GM10266 (cell line): ENCODE measurements around the gene TSSC4.

Experiments used
- DNase-seq: peaks from one replicate; pipeline ENCODE4 v3.0.0; 2012; ENCODE audit errors: extremely low spot score
- TF ChIP-seq, protein P1 (sequence below): IDR thresholded peaks from 2 replicates; pipeline ENCODE4 v1.5.1; 2012; ENCODE audit warnings: mild to moderate bottlenecking, low read depth; ENCODE audit not compliant: control insufficient read depth, insufficient read depth; ENCODE audit errors: missing control alignments

Gene TSSC4

GRCh38 chr11:2417856-2418692, 17.5 kb downstream of the TSSC4 start:
- no peak for DNase-seq
- TF ChIP-seq, protein P1, sequence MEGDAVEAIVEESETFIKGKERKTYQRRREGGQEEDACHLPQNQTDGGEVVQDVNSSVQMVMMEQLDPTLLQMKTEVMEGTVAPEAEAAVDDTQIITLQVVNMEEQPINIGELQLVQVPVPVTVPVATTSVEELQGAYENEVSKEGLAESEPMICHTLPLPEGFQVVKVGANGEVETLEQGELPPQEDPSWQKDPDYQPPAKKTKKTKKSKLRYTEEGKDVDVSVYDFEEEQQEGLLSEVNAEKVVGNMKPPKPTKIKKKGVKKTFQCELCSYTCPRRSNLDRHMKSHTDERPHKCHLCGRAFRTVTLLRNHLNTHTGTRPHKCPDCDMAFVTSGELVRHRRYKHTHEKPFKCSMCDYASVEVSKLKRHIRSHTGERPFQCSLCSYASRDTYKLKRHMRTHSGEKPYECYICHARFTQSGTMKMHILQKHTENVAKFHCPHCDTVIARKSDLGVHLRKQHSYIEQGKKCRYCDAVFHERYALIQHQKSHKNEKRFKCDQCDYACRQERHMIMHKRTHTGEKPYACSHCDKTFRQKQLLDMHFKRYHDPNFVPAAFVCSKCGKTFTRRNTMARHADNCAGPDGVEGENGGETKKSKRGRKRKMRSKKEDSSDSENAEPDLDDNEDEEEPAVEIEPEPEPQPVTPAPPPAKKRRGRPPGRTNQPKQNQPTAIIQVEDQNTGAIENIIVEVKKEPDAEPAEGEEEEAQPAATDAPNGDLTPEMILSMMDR, result no peak

DNA sequence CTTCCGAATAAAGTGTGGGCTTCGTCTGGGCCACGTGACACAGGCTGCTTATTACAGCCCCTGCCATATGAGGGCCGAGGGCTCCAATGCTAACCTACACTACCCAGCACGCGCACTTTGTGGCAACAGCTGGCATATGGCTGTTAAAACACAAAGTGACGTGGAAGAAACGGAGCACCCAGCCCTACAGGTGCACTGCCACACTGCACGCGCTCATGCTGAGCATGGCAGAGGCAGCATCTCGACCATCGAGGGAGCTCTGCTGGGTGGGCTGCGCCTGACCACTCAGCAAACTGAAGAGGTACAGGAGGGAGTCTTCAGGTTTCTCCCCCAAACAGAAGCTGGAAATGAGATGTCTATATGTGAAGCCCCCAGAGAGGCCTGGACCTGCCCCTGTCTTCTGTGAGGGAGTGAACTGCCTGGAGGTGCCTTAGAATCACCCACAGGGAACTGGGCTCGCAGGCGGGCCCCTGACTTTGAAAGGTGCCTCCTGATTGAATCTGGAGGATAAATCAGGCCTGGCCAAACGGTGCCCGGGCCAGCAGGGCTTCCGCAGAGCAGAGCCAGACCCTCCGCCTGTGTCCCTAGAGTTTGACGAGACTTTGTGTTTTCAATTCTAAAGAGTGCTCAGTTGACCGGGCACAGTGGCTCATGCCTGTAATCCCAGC, 18.3 kb downstream of the TSSC4 start:
- no peak for DNase-seq
- TF ChIP-seq, protein P1, result no peak

- peak; percentile 89 for DNase-seq
- TF ChIP-seq, protein P1, result peak; percentile 85
Observed at GRCh38 chr11:2419638-2420501, 19.3 kb downstream of the TSSC4 start.

DNA sequence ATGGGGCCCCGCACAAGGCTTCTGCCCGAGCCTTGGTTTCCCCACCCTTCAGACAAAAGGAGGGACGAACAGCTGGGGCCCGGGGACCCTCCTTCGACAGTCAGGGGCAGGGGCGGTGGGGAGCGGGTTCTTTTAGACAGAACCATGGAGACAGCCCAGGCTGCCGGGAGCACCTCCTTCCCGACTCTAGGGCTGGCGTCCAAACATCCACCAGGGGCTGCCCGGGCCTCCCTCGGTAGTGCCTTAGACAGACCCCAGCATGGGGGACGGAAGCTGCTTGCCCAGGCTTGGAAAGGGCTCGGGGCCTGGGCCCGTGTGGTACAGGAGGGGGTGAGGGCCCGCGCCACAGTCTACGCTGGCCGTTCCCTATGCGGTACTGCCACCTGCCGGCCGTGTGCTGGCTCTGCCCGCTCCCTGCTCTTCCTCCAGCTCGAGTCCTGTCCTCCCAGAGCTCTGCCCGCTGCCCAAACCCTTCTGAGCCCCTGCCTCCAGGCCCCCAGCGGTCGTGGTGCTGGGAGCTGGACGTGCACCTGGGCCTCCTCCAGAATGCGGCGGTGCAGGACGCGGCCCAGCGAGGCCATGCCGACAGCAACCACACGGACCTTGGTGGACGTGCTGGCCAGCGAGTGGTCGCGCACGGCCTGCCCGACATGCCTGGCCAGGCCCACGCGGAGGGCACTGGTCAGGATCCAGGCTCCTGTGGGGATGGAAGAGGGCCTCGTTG, 20.1 kb downstream of the TSSC4 start:
- TF ChIP-seq, protein P1, result peak; percentile 98
- peak; percentile 94 for DNase-seq

GRCh38 chr11:2421226-2421994, 20.9 kb downstream of the TSSC4 start:
- DNase-seq, result no peak
- TF ChIP-seq, protein P1, result no peak

DNA sequence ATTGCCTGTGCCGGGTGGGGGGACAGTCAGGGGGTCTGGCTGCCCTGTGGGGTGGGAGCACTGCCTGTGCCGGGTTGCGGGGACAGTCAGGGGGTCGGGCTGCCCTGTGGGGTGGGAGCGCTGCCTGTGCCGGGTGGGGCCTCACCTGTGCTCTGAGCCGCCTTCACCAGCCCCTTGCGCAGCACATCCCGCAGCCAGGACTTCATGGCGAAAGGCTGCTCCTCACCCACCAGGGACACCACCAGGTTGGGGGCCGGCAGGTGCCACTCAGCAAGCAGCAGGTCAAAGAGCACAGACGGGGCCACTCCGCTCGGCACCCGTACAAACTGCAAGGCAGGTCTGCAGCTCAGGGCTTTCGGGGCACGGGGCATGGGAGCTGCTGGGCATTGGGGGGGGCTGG, 21.4 kb downstream of the TSSC4 start:
- TF ChIP-seq, protein P1, result no peak

More for the DNA sequence above, 21.4 kb downstream of the TSSC4 start:
- no peak for DNase-seq
